Ectodermal cell (in vitro differentiated cells): ENCODE measurements around the gene CORIN.

Experiments
- H3K27ac ChIP-seq: 2 replicates; pipeline ENCODE4 v1.7.0; 2013; ENCODE audit warnings: mild to moderate bottlenecking, low read depth, low read length; ENCODE audit not compliant: insufficient read depth, poor library complexity, severe bottlenecking
- H3K27me3 ChIP-seq: 2 replicates; pipeline ENCODE4 v1.7.0; 2013; ENCODE audit warnings: mild to moderate bottlenecking, low read length; ENCODE audit not compliant: insufficient read depth, control insufficient read depth, poor library complexity, severe bottlenecking
- H3K36me3 ChIP-seq: one replicate; pipeline ENCODE4 v1.7.0; 2013; ENCODE audit warnings: low read length; ENCODE audit not compliant: control insufficient read depth, insufficient read depth
- H3K4me1 ChIP-seq: one replicate; pipeline ENCODE4 v1.7.0; 2013; ENCODE audit warnings: low read length; ENCODE audit not compliant: control insufficient read depth, insufficient read depth
- H3K4me3 ChIP-seq: 2 replicates; pipeline ENCODE4 v1.7.0; 2013; ENCODE audit warnings: low read depth, low read length, control low read depth; ENCODE audit not compliant: insufficient read depth
- H3K9me3 ChIP-seq: 2 replicates; pipeline ENCODE4 v1.7.0; 2013; ENCODE audit warnings: mild to moderate bottlenecking, low read length, moderate library complexity; ENCODE audit not compliant: control insufficient read depth
- WGBS, 2 experiments: methylation state at CpG; one replicate each; pipeline ENCODE4 v1.1.7; 2013; ENCODE audit warnings: missing lambda C conversion rate in 2 of 2; 5-methylcytosine and 5-hydroxymethylcytosine counted together

The CORIN gene

DNA sequence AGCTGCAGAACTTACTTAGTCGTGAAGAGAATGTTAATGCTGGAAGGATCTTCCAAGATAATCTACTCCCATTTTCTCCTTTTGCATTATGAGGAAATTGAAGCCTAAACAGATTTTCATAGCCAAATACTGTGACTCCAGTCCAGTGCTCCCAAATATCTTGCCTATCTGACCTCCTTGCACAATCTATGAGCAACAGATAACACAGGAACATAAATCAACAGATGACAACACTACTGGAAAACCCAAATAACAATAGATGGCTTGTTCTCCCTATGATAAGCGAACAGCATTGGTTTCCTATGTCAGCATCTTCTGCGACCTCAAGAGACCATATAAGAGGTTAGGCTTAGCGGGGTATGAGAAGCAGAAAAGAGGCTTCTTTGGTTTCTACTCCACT lies 88.0 kb downstream of the CORIN start:
- Histone ChIP-seq H3K27me3 (no peaks in the 10 kb centered on the region), H3K36me3 (no peaks in the 10 kb centered on the region), H3K4me1 (no peaks in the 10 kb centered on the region), H3K9me3 (no peaks in the 10 kb centered on the region), H3K4me3 (no peak overlapping the region), H3K27ac (no peak overlapping the region)
- WGBS, 2 experiments = 92 to 98% methylated on average over 4 of the region's 4 CpGs

DNA sequence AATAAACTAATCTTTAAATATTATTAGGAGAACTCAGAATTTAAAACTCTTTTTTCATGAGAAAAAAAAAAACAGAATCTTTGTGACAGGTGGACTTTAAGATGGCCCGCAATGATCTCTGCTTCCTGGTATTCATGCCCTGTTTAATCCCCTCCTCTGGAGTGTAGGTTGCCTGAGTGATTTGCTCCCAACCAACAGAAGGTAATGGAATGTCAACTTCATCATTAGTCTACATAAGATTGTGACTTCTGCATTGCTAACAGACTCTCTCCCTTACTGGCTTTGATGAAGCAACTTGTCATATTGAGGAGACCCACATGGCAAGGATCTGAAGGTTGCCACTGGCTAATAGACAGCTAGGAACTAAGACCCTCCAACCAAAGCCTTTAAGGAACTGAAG lies 88.8 kb downstream of the CORIN start:
- WGBS, 2 experiments = 94 to 100% methylated on average over 1 of the region's 1 CpG
- Histone ChIP-seq H3K4me1 (no peaks in the 10 kb centered on the region), H3K9me3 (no peaks in the 10 kb centered on the region), H3K36me3 (no peaks in the 10 kb centered on the region), H3K4me3 (no peak overlapping the region), H3K27ac (no peak overlapping the region), H3K27me3 (no peaks in the 10 kb centered on the region)

DNA sequence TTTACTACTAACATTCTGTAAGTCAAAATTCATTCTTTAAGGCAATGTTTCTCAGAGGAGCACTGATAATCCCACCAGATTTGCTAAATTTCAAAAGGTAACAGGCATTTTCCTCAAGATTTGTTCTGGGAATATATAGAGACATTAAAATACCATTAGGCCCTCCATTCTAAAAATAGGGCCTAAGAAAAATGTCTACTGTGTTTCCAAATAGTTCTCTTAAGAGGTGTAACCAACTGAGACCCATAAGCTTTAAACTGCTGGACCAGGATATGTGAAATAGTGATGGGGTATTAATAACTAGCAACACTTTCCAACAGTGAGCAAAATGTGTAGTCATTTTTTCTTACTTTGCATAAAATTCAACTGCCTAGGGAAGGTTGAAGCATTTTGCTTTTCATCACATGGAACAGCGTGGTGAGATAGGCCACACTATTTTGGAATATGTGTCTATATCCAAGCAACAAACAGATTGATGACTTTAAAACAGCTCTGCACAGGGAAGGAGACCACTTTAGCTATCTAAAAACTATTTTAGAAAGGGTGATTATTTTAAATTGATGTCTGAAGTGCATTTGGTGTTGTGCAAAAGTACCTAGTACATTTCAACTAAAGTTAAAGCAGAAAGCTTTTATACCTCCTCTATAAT lies 89.9 kb downstream of the CORIN start:
- Histone ChIP-seq H3K27ac (no peak overlapping the region), H3K36me3 (no peaks in the 10 kb centered on the region), H3K4me1 (no peaks in the 10 kb centered on the region), H3K27me3 (no peaks in the 10 kb centered on the region), H3K4me3 (no peak overlapping the region), H3K9me3 (no peaks in the 10 kb centered on the region)
- WGBS, 2 experiments = 96% methylated on average over 1 of the region's 1 CpG; no CpG with 5 or more reads in 1 of the 2 experiments

DNA sequence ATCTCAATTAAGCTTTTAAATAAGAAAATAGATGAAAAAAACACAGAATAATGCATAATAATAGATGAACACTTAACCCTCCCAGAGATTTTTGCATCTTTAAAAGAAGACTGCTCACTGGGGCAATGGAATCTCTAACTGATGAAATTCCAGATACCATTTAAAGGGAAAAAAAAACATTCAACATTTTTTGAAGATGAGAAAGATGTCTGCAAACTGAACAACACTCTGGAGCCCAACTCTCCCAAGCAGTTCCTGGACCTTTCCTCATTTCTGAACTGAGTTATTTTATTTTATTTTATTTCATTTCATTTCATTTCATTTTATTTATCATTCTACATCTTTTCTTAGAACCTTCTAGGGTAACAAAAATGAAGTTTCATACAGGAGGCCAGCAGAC lies 90.7 kb downstream of the CORIN start:
- Histone ChIP-seq H3K36me3 (no peaks in the 10 kb centered on the region), H3K4me3 (no peak overlapping the region), H3K27me3 (no peaks in the 10 kb centered on the region), H3K4me1 (no peaks in the 10 kb centered on the region), H3K9me3 (no peaks in the 10 kb centered on the region), H3K27ac (no peak overlapping the region)

DNA sequence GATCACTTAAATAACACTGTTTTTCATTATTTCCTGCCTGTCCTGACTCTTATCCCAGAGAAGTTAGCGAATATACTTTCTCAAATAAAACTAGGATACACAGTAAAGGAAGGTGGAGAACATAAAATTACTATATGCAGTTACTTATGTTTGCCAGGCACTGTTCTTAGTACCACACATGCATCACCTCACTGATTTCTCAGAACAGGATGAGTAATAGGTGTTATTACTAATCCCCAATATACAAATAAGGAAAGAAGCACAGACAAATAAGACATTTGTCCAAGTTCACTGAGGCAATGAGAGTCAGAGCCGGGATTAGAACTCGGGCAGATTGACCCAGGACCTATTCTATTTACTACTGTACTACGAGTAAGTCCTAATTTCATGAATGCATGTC lies 91.7 kb downstream of the CORIN start:
- WGBS, 2 experiments = 92 to 93% methylated on average over 3 to 4 of the region's 4 CpGs
- Histone ChIP-seq H3K4me1 (no peaks in the 10 kb centered on the region), H3K4me3 (no peak overlapping the region), H3K27me3 (no peaks in the 10 kb centered on the region), H3K36me3 (no peaks in the 10 kb centered on the region), H3K9me3 (no peaks in the 10 kb centered on the region), H3K27ac (no peak overlapping the region)

DNA sequence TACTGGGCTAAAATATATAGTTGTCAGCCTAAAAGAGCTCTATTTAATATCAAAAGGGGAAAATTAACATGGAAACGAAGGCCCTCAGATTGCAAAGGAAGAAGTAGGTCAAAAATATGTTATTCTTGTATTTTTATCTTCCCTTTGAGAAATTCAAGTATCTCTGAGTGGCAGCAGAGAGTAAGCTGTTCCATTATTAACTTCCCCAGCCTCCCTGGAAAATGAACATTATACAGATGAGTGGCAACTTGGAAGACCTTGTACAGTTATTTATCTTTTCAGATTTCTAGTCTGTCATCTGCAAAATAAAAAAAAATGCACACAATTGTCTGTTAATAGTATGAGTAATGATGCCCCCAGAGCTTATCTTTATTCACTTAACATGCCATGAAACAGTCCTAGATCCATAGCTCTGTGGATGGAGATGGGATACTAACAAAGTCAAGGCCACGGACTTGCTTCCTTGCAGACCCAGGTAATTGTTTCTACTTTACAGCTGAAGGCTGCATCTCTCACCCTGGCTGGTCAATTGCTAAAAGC lies 93.0 kb downstream of the CORIN start:
- Histone ChIP-seq H3K27ac (no peak overlapping the region), H3K36me3 (no peaks in the 10 kb centered on the region), H3K4me1 (no peaks in the 10 kb centered on the region), H3K27me3 (no peaks in the 10 kb centered on the region), H3K9me3 (peaks cover 4% of the 10 kb centered on the region), H3K4me3 (no peak overlapping the region)
- 98 to 100% methylated on average over 1 to 2 of the region's 2 CpGs for WGBS, 2 experiments

DNA sequence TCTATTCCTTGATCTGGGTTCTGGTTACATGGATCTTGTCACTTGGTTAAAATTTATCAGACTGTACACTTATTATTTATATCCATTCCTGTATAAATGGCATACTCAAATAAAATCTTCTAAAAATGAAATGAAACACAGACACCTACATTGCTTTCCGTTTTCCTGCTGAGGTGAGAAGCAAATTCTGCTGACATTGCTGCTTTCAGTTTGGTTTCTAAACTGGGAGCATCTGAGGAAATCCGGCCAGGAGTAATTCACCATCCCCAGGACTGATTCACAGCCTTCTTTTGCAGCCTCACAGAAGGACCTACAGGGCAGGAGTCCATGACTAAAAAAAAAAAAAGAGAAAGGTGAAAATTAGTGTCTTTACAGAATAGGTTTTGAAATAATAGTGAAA lies 93.6 kb downstream of the CORIN start:
- Histone ChIP-seq H3K27ac (no peak overlapping the region), H3K4me1 (no peaks in the 10 kb centered on the region)

DNA sequence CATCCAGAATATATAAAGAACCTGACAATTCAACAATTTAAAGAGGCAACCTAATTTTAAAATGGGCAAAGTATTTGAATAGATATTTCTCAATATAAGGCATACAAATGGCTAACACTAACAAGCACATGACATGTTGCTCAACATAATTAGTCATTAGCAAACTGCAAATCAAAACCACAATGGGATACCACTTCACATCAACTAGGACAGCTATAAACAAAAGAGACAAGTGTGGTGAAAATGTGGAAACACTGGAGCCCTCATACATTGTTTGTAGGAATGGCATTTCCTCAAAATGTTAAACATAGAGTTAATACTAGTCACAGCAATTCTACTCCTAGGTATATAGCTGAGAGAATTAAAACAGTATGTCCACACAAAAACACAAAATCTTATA lies 96.7 kb downstream of the CORIN start:
- Histone ChIP-seq H3K27me3 (no peaks in the 10 kb centered on the region), H3K36me3 (no peaks in the 10 kb centered on the region), H3K27ac (no peak overlapping the region), H3K4me3 (no peak overlapping the region), H3K4me1 (no peaks in the 10 kb centered on the region), H3K9me3 (peaks cover 4% of the 10 kb centered on the region)

More for the DNA sequence above, 93.6 kb downstream of the CORIN start:
- WGBS, 2 experiments = 78 to 79% methylated on average over 2 of the region's 2 CpGs
- no peak overlapping the region for H3K4me3 ChIP-seq
- H3K9me3 ChIP-seq = peaks cover 4% of the 10 kb centered on the region
- no peaks in the 10 kb centered on the region for H3K36me3 ChIP-seq
- H3K27me3 ChIP-seq = no peaks in the 10 kb centered on the region

DNA sequence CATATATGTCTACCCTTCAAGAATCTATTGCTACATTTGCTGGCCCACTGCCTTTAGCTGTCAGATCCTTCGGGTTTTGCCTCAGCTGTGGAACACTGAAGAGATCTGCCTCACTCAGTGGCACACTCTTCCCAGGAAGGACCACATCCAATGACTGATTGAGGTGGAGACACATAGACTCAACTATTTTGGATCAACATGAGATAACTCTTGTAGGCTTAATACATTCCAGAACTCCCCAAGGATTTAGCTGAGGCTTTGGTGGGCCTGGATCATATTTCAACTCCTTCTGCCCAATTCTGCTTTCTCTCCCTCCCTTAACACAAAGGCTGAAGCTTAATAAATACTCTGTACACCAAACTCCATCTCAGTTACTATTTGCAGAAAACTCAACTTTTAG lies 100.5 kb downstream of the CORIN start:
- 89 to 94% methylated on average over 1 of the region's 1 CpG for WGBS, 2 experiments
- Histone ChIP-seq H3K27ac (no peak overlapping the region), H3K36me3 (no peaks in the 10 kb centered on the region), H3K9me3 (peaks cover 4% of the 10 kb centered on the region), H3K4me1 (no peaks in the 10 kb centered on the region), H3K27me3 (no peaks in the 10 kb centered on the region), H3K4me3 (no peak overlapping the region)

DNA sequence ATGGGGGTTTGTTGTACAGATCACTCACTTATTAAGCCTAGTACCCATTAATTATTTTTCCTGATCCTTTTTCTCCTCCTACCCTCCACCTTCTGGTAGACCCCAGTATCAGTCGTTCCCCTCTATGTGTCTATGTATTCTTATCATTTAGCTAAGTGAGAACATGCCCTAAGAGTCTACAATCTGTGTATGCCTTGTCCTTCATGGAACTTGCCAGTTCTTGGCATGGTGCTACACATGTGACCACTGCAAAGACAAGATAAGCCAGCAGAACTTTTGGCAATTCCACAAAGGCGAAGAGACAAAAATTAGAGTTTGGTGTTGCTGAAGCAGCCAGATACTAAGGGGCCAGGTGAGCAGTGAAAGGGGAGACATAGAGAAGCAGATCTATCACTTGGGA lies 101.3 kb downstream of the CORIN start:
- Histone ChIP-seq H3K4me1 (no peaks in the 10 kb centered on the region), H3K36me3 (no peaks in the 10 kb centered on the region), H3K9me3 (peaks cover 4% of the 10 kb centered on the region), H3K27me3 (no peaks in the 10 kb centered on the region), H3K4me3 (no peak overlapping the region), H3K27ac (no peak overlapping the region)
- 92 to 94% methylated on average over 2 of the region's 2 CpGs for WGBS, 2 experiments

DNA sequence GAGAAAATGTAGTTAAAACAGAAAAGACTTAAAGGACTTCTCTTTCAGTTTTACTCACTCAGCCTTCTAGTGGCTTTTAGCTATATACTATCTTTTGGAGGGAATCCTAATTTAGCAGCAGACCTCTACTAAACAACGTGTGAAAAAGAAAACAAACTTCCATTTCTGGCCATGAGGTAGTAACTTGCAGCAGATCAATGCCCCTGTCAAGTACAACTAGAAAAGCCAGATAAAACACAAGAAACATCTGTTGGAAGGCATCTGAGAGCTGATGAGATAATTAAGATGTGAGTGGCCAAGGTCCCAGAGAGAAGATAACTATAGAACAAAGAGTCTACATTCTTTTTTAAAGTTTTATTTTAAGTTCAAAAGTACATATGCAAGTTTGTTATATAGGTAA lies 101.7 kb downstream of the CORIN start:
- Histone ChIP-seq H3K4me1 (no peaks in the 10 kb centered on the region), H3K9me3 (peaks cover 4% of the 10 kb centered on the region), H3K4me3 (no peak overlapping the region), H3K27ac (no peak overlapping the region), H3K36me3 (no peaks in the 10 kb centered on the region), H3K27me3 (no peaks in the 10 kb centered on the region)
- 90 to 96% methylated on average over 1 of the region's 1 CpG for WGBS, 2 experiments
